ENCODE data around the gene NAP1L1. TPM values are rescaled to one million over a fixed set of nuclear protein-coding genes. Genes with fewer than 3 reads are reported as not detected.

The NAP1L1 gene
- total and polyA plus RNA-seq, 2 experiments from 2014 or later = 658 to 996 TPM

DNA sequence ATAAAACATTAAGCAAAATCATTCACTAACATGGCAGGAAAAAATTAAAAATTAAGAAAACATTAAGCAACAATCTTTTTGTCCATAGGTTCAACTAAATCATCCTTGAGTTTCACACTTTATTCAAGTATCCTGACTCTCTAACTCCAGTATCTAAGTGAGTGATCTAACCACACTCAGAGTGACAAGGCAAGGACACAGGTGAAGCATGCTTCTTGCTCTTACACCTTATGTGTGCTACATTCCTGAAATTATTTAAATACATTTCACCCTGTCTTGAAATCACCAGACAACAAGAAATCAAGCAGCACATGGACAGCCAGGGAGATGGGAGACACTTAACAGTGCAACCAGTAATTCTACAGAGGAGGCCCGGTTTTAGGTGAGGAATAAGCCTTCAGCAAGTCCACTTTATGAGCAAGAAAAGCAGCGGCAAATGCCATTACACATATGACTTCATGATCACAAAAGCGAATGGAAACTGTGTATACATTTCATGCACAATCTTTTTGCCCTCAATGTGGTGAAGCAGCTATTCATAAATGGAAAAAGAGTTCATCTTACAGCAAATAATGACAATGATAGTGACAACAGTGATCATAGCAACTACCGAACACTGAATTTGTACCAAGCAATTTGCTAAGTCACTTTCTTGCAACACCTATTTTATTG is 90.3 kb downstream of the NAP1L1 start:
- peaks cover 17% of the 10 kb centered on the region for H3K4me1 ChIP-seq (ENCODE audit: insufficient read depth)
- no peak overlapping the region for H3K4me2 ChIP-seq
- no peak overlapping the region; the same call in 1 of the 2 replicates for H2AFZ ChIP-seq
- Mint-ChIP-seq H3K27me3 (ENCODE audit: insufficient read depth, low read depth, poor library complexity) (no peaks in the 10 kb centered on the region), H3K9me3 (no peaks in the 10 kb centered on the region), H3K4me3 (no peak overlapping the region), H3K4me1 (peaks cover 19% of the 10 kb centered on the region), H3K27ac (no peak overlapping the region), H3K36me3 (ENCODE audit: low read depth) (no peaks in the 10 kb centered on the region)
- TF ChIP-seq ZNF331 (CRISPR knock-in tag; IDR thresholded peaks at IDR 0.05; ENCODE audit: low read depth) = no peak
- TF ChIP-seq, protein P1, sequence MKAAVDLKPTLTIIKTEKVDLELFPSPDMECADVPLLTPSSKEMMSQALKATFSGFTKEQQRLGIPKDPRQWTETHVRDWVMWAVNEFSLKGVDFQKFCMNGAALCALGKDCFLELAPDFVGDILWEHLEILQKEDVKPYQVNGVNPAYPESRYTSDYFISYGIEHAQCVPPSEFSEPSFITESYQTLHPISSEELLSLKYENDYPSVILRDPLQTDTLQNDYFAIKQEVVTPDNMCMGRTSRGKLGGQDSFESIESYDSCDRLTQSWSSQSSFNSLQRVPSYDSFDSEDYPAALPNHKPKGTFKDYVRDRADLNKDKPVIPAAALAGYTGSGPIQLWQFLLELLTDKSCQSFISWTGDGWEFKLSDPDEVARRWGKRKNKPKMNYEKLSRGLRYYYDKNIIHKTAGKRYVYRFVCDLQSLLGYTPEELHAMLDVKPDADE (IDR thresholded peaks at IDR 0.05) = no peak
- H3K79me2 ChIP-seq (replicated peaks; ENCODE audit: insufficient read depth) = no peaks in the 10 kb centered on the region
- H3F3A ChIP-seq (replicated peaks; ENCODE audit: low read depth) = no peaks in the 10 kb centered on the region
- no peaks in the 10 kb centered on the region for H3K36me3 ChIP-seq (ENCODE audit: insufficient read depth)
- no peaks in the 10 kb centered on the region for H4K20me1 ChIP-seq (replicated peaks; ENCODE audit: insufficient read depth)
- no peak for ATAC-seq
- no peak for DNase-seq (ENCODE audit: low spot score)
- H3K27ac ChIP-seq (ENCODE audit: low read depth) = no peak overlapping the region
- H3K9me2 ChIP-seq (ENCODE audit: insufficient read depth) = 0 out of 2 replicates have a peak, but pooled peaks cover 2% of the 10 kb centered on the region
- H3K4me3 ChIP-seq = no peak overlapping the region
- no peaks in the 10 kb centered on the region for H3K27me3 ChIP-seq (ENCODE audit: insufficient read depth)

DNA sequence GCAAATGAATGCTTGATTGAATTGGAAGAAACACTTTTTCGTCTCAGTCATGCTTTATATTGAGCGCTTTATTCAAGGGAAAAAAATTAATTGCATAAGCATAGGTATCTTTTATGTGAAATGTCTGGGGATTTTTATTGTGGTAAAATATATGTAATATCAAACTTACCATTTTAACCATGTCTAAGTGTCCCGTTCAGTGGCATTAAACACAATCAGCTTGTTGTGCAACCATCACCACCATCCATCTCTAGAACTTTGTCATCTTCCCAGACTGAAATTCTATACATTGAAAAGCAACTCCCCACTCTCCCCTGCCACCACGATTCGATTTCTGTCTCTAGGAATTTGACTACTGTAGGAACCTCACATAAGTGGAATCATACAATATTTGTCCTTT is 92.7 kb downstream of the NAP1L1 start:
- H3K4me1 Mint-ChIP-seq = peaks cover 19% of the 10 kb centered on the region
- peaks cover 14% of the 10 kb centered on the region for H3K9me3 Mint-ChIP-seq
- no peaks in the 10 kb centered on the region for H3K27me3 ChIP-seq (ENCODE audit: insufficient read depth)
- H4K20me1 ChIP-seq (replicated peaks; ENCODE audit: insufficient read depth) = no peaks in the 10 kb centered on the region
- no peak for DNase-seq (ENCODE audit: low spot score)
- peaks cover 9% of the 10 kb centered on the region for H3K36me3 Mint-ChIP-seq (ENCODE audit: low read depth)
- no peaks in the 10 kb centered on the region for H3K36me3 ChIP-seq (ENCODE audit: insufficient read depth)
- ATAC-seq = no peak
- no peak overlapping the region for H3K27ac Mint-ChIP-seq
- H3K4me2 ChIP-seq = no peak overlapping the region
- H3K4me1 ChIP-seq (ENCODE audit: insufficient read depth) = peaks cover 17% of the 10 kb centered on the region
- no peak overlapping the region for H3K4me3 ChIP-seq
- no peak overlapping the region for H2AFZ ChIP-seq
- H3F3A ChIP-seq (replicated peaks; ENCODE audit: low read depth) = no peaks in the 10 kb centered on the region
- no peaks in the 10 kb centered on the region for H3K9me2 ChIP-seq (ENCODE audit: insufficient read depth)
- H3K27ac ChIP-seq (ENCODE audit: low read depth) = no peak overlapping the region
- H3K4me3 Mint-ChIP-seq = no peak overlapping the region
- no peaks in the 10 kb centered on the region for H3K79me2 ChIP-seq (replicated peaks; ENCODE audit: insufficient read depth)
- no peaks in the 10 kb centered on the region for H3K27me3 Mint-ChIP-seq (ENCODE audit: insufficient read depth, low read depth, poor library complexity)
- no peak for TF ChIP-seq CREB1 (CRISPR knock-in tag; IDR thresholded peaks at IDR 0.05; ENCODE audit: low read depth)
- no peak for TF ChIP-seq JUNB (IDR thresholded peaks at IDR 0.05; ENCODE audit: unreplicated experiment)
- TF ChIP-seq STAT1 (IDR thresholded peaks at IDR 0.05; ENCODE audit: unreplicated experiment) = no peak
- TF ChIP-seq EZH2 (IDR thresholded peaks at IDR 0.05; ENCODE audit: low read depth, unreplicated experiment) = no peak
- no peak for TF ChIP-seq POLR2AphosphoS5 (IDR thresholded peaks at IDR 0.05; ENCODE audit: low read depth)
- TF ChIP-seq, protein P2, sequence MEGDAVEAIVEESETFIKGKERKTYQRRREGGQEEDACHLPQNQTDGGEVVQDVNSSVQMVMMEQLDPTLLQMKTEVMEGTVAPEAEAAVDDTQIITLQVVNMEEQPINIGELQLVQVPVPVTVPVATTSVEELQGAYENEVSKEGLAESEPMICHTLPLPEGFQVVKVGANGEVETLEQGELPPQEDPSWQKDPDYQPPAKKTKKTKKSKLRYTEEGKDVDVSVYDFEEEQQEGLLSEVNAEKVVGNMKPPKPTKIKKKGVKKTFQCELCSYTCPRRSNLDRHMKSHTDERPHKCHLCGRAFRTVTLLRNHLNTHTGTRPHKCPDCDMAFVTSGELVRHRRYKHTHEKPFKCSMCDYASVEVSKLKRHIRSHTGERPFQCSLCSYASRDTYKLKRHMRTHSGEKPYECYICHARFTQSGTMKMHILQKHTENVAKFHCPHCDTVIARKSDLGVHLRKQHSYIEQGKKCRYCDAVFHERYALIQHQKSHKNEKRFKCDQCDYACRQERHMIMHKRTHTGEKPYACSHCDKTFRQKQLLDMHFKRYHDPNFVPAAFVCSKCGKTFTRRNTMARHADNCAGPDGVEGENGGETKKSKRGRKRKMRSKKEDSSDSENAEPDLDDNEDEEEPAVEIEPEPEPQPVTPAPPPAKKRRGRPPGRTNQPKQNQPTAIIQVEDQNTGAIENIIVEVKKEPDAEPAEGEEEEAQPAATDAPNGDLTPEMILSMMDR (conservative IDR thresholded peaks at IDR 0.05; ENCODE audit: low read depth in 2 of 2) = no peak
- TF ChIP-seq, protein P3, sequence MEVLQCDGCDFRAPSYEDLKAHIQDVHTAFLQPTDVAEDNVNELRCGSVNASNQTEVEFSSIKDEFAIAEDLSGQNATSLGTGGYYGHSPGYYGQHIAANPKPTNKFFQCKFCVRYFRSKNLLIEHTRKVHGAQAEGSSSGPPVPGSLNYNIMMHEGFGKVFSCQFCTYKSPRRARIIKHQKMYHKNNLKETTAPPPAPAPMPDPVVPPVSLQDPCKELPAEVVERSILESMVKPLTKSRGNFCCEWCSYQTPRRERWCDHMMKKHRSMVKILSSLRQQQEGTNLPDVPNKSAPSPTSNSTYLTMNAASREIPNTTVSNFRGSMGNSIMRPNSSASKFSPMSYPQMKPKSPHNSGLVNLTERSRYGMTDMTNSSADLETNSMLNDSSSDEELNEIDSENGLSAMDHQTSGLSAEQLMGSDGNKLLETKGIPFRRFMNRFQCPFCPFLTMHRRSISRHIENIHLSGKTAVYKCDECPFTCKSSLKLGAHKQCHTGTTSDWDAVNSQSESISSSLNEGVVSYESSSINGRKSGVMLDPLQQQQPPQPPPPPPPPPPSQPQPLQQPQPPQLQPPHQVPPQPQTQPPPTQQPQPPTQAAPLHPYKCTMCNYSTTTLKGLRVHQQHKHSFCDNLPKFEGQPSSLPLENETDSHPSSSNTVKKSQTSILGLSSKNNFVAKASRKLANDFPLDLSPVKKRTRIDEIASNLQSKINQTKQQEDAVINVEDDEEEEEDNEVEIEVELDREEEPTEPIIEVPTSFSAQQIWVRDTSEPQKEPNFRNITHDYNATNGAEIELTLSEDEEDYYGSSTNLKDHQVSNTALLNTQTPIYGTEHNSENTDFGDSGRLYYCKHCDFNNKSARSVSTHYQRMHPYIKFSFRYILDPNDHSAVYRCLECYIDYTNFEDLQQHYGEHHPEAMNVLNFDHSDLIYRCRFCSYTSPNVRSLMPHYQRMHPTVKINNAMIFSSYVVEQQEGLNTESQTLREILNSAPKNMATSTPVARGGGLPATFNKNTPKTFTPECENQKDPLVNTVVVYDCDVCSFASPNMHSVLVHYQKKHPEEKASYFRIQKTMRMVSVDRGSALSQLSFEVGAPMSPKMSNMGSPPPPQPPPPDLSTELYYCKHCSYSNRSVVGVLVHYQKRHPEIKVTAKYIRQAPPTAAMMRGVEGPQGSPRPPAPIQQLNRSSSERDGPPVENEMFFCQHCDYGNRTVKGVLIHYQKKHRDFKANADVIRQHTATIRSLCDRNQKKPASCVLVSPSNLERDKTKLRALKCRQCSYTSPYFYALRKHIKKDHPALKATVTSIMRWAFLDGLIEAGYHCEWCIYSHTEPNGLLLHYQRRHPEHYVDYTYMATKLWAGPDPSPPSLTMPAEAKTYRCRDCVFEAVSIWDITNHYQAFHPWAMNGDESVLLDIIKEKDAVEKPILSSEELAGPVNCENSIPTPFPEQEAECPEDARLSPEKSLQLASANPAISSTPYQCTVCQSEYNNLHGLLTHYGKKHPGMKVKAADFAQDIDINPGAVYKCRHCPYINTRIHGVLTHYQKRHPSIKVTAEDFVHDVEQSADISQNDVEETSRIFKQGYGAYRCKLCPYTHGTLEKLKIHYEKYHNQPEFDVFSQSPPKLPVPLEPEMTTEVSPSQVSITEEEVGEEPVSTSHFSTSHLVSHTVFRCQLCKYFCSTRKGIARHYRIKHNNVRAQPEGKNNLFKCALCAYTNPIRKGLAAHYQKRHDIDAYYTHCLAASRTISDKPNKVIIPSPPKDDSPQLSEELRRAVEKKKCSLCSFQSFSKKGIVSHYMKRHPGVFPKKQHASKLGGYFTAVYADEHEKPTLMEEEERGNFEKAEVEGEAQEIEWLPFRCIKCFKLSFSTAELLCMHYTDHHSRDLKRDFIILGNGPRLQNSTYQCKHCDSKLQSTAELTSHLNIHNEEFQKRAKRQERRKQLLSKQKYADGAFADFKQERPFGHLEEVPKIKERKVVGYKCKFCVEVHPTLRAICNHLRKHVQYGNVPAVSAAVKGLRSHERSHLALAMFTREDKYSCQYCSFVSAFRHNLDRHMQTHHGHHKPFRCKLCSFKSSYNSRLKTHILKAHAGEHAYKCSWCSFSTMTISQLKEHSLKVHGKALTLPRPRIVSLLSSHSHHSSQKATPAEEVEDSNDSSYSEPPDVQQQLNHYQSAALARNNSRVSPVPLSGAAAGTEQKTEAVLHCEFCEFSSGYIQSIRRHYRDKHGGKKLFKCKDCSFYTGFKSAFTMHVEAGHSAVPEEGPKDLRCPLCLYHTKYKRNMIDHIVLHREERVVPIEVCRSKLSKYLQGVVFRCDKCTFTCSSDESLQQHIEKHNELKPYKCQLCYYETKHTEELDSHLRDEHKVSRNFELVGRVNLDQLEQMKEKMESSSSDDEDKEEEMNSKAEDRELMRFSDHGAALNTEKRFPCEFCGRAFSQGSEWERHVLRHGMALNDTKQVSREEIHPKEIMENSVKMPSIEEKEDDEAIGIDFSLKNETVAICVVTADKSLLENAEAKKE (CRISPR knock-in tag; IDR thresholded peaks at IDR 0.05) = no peak
